PFSK-1 (cell line): ENCODE measurements around the gene POU6F2.

Experiments used
- POLR2AphosphoS5 ChIP-seq: IDR thresholded peaks from 2 replicates; pipeline ENCODE4 v1.6.1; 2012; ENCODE audit warnings: low read depth, mild to moderate bottlenecking, control low read depth, low read length, moderate library complexity
- SIN3A ChIP-seq: IDR thresholded peaks from 2 replicates; pipeline ENCODE4 v1.6.1; 2012; ENCODE audit warnings: mild to moderate bottlenecking, low read length, moderate library complexity, borderline replicate concordance; ENCODE audit not compliant: insufficient read depth

- TF ChIP-seq POLR2AphosphoS5 (no peak), SIN3A (no peak)
These were observed 1.7 kb upstream of the POU6F2 start for GRCh38 chr7:38975944-38976392.
